GM23338 (cell line): Measurements from ENCODE around the gene PSMB3. TPM values are rescaled to one million over a fixed set of nuclear protein-coding genes. Genes with fewer than 3 reads are reported as not detected.
A peak's percentile ranks its signal among the peaks of the same experiment; 100 is the strongest.

Source experiments
- ATAC-seq: fragments of 200-7000 bp; cut with Tn5 transposase; 3 replicates; pipeline ENCODE4 v1.9.1; 2020
- DNase-seq: peaks from one replicate; pipeline ENCODE4 v3.0.0-alpha.2; 2015; ENCODE audit warnings: low spot score
- H2AFZ ChIP-seq: fragments of 200-600 bp; sonication (generic); 2 replicates; pipeline ENCODE4 v1.8.0; 2016; ENCODE audit warnings: antibody characterized with exemption, mild to moderate bottlenecking, moderate library complexity
- H3F3A ChIP-seq: fragments of 200-600 bp; sonication (generic); replicated peaks from 2 replicates; pipeline ENCODE4 v1.8.0; 2017; ENCODE audit warnings: antibody characterized with exemption, mixed run types, low read depth
- H3K27ac ChIP-seq: fragments of 200-600 bp; sonication (generic); 2 replicates; pipeline ENCODE4 v1.6.1; 2016; ENCODE audit warnings: low read depth
- H3K27me3 ChIP-seq: fragments of 200-600 bp; sonication (generic); 2 replicates; pipeline ENCODE4 v1.8.0; 2016; ENCODE audit warnings: mild to moderate bottlenecking, mixed run types, moderate library complexity; ENCODE audit not compliant: insufficient read depth
- H3K36me3 ChIP-seq: fragments of 200-600 bp; sonication (generic); 2 replicates; pipeline ENCODE4 v1.8.0; 2016; ENCODE audit warnings: mild to moderate bottlenecking; ENCODE audit not compliant: insufficient read depth
- H3K4me1 ChIP-seq: fragments of 200-600 bp; sonication (generic); 2 replicates; pipeline ENCODE4 v1.8.0; 2016; ENCODE audit warnings: mild to moderate bottlenecking, moderate library complexity; ENCODE audit not compliant: insufficient read depth
- H3K4me2 ChIP-seq: fragments of 200-600 bp; sonication (generic); 2 replicates; pipeline ENCODE4 v1.7.1; 2017; ENCODE audit warnings: mixed run types
- H3K4me3 ChIP-seq: fragments of 200-600 bp; sonication (generic); 2 replicates; pipeline ENCODE4 v1.6.1; 2016; ENCODE audit warnings: mixed run types
- H3K79me2 ChIP-seq: fragments of 200-600 bp; sonication (generic); replicated peaks from 2 replicates; pipeline ENCODE4 v1.8.0; 2017; ENCODE audit warnings: mild to moderate bottlenecking; ENCODE audit not compliant: insufficient read depth
- H3K9me2 ChIP-seq: fragments of 200-600 bp; sonication (generic); 2 replicates; pipeline ENCODE4 v1.8.0; 2017; ENCODE audit not compliant: insufficient read depth
- H4K20me1 ChIP-seq: fragments of 200-600 bp; sonication (generic); replicated peaks from 2 replicates; pipeline ENCODE4 v1.8.0; 2017; ENCODE audit warnings: mild to moderate bottlenecking; ENCODE audit not compliant: insufficient read depth
- H3K27ac Mint-ChIP-seq: 2 replicates; pipeline ENCODE4 v1.8.0; 2020; ENCODE audit warnings: inconsistent platforms, mild to moderate bottlenecking, moderate library complexity, mixed read lengths
- H3K27me3 Mint-ChIP-seq: 3 replicates; pipeline ENCODE4 v1.8.0; 2022; ENCODE audit warnings: low read depth, mild to moderate bottlenecking, moderate library complexity, mixed read lengths, inconsistent platforms; ENCODE audit not compliant: insufficient read depth, poor library complexity
- H3K36me3 Mint-ChIP-seq: 3 replicates; pipeline ENCODE4 v1.8.0; 2021; ENCODE audit warnings: low read depth, mild to moderate bottlenecking, inconsistent platforms, moderate library complexity, mixed read lengths
- H3K4me1 Mint-ChIP-seq: 3 replicates; pipeline ENCODE4 v1.8.0; 2020; ENCODE audit warnings: mild to moderate bottlenecking, inconsistent platforms, mixed read lengths
- H3K4me3 Mint-ChIP-seq: 3 replicates; pipeline ENCODE4 v1.8.0; 2021; ENCODE audit warnings: moderate library complexity, mild to moderate bottlenecking, inconsistent platforms, mixed read lengths
- H3K9me3 Mint-ChIP-seq: 3 replicates; pipeline ENCODE4 v1.8.0; 2020; ENCODE audit warnings: moderate library complexity, mild to moderate bottlenecking, inconsistent platforms, mixed read lengths
- CREB1 ChIP-seq: fragments of 250-450 bp; sonication (Bioruptor Pico); IDR thresholded peaks from 2 replicates; pipeline ENCODE4 v1.5.0; 2020; ENCODE audit warnings: low read depth, mild to moderate bottlenecking, moderate library complexity
- EZH2 ChIP-seq: fragments of 200-600 bp; sonication (generic); IDR thresholded peaks from one replicate; pipeline ENCODE4 v1.8.0; 2017; ENCODE audit warnings: antibody characterized with exemption, mild to moderate bottlenecking, low read depth; ENCODE audit not compliant: unreplicated experiment
- EZH2phosphoT487 ChIP-seq: fragments of 200-600 bp; sonication (generic); IDR thresholded peaks from one replicate; pipeline ENCODE4 v1.8.1; 2018; ENCODE audit warnings: antibody characterized with exemption; ENCODE audit not compliant: unreplicated experiment
- JUNB ChIP-seq: IDR thresholded peaks from one replicate; pipeline ENCODE4 v1.6.1; 2016; ENCODE audit warnings: antibody characterized with exemption; ENCODE audit not compliant: unreplicated experiment
- NANOG ChIP-seq: IDR thresholded peaks from 2 replicates; pipeline ENCODE4 v1.6.1; 2016; ENCODE audit warnings: antibody characterized with exemption, borderline replicate concordance
- POLR2AphosphoS5 ChIP-seq: IDR thresholded peaks from 2 replicates; pipeline ENCODE4 v1.6.1; 2016; ENCODE audit warnings: antibody characterized with exemption, low read depth
- STAT1 ChIP-seq: IDR thresholded peaks from one replicate; pipeline ENCODE4 v1.6.1; 2016; ENCODE audit warnings: antibody characterized with exemption; ENCODE audit not compliant: unreplicated experiment
- ZNF114 ChIP-seq: fragments of 250-450 bp; sonication (Bioruptor Pico); IDR thresholded peaks from 2 replicates; pipeline ENCODE4 v1.5.0; 2020; ENCODE audit warnings: mild to moderate bottlenecking, moderate library complexity
- ZNF331 ChIP-seq: fragments of 250-450 bp; sonication (Bioruptor Pico); IDR thresholded peaks from 2 replicates; pipeline ENCODE4 v1.5.0; 2020; ENCODE audit warnings: low read depth, mild to moderate bottlenecking, moderate library complexity
- polyA plus RNA-seq: library from polyadenylated mRNA; unstranded; fragments of >200 nt; fragmentation: Nextera tagmentation; extraction: Ambion mirVana; gene quantifications from 2 replicates; pipeline ENCODE4 v1.2.1, GENCODE V29; 2016
- total RNA-seq: library from RNA; depleted of rRNA; stranded (reverse); fragments of >200 nt; shearing (Covaris generic); gene quantifications from 2 replicates; pipeline ENCODE4 v1.2.3, GENCODE V29; 2014
- TF ChIP-seq, protein P1 (sequence below): IDR thresholded peaks from one replicate; pipeline ENCODE4 v1.6.1; 2018; ENCODE audit warnings: antibody characterized with exemption; ENCODE audit not compliant: unreplicated experiment
- TF ChIP-seq, protein P2 (sequence below), 2 experiments: fragments of 200-600 bp in 1 of 2; sonication (generic) in 1 of 2; conservative IDR thresholded peaks; 2 replicates each; pipeline versions ENCODE4 v1.5.1 to v1.6.1; 2016 to 2017; ENCODE audit warnings: antibody characterized with exemption in 2 of 2, low read depth in 2 of 2, mild to moderate bottlenecking in 2 of 2, moderate library complexity in 1 of 2
- TF ChIP-seq, protein P3 (sequence below): IDR thresholded peaks from 2 replicates; pipeline ENCODE4 v1.6.1; 2016; ENCODE audit warnings: antibody characterized with exemption
- TF ChIP-seq, protein P4 (sequence below): fragments of 250-450 bp; sonication (Bioruptor Pico); IDR thresholded peaks from 2 replicates; pipeline ENCODE4 v1.5.0; 2020; ENCODE audit warnings: mild to moderate bottlenecking, moderate library complexity

Gene PSMB3
- total and polyA plus RNA-seq, 2 experiments from 2014 or later = 250 to 523 TPM

DNA sequence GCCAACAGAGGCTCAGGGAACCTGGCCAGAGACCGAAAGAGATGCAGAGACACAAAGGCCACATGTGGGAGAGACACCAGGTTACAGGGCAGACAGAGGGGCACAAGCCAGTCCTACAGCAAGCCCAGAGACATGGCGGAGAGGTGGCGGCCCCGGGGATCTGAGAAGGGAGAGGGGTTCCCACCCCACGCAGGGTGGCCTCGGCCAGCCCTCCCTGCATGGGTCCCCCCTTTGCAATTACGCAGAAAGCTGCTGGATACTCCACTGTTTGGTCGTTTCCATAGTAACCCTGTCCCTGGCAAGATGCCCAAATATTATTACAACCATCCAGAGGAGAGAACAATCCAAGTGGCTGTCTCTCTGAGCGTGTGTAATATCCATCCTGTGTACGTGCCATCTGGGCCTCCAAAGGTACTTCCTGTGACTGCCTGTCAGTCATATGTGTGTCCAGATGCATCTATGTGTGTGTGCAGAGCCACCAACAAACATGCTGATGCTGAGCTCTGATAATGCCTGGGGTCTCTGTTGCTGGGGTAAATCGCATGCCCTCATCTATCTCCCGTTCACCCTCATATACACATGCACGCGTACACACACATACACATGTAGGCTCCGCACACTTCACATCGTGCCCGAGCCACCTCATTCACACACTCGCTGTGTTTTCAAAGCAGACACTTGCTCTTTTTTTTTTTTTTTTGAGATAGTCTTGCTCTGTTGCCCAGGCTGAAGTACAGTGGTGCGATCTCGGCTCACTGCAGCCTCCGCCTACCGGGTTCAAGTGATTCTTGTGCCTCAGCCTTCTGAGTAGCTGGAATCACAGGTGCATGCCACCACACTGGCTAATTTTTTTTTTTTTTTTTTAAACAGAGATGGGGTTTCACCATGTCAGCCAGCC is 9.9 kb upstream of the PSMB3 start:
- Histone ChIP-seq H3K9me2 (no peaks in the 10 kb centered on the region), H4K20me1 (peaks cover 60% of the 10 kb centered on the region), H3K36me3 (peaks cover 5% of the 10 kb centered on the region), H3K4me2 (peak overlapping the region; percentile 20; the same call in 1 of the 2 replicates), H3K27me3 (no peaks in the 10 kb centered on the region), H3K79me2 (peaks cover 78% of the 10 kb centered on the region), H3K4me3 (no peak overlapping the region), H2AFZ (no peak overlapping the region), H3F3A (0 out of 2 replicates have a peak, but pooled peaks cover 3% of the 10 kb centered on the region), H3K27ac (no peak overlapping the region), H3K4me1 (peaks cover 35% of the 10 kb centered on the region)
- DNase-seq = no peak
- Mint-ChIP-seq H3K27me3 (peaks cover 33% of the 10 kb centered on the region), H3K9me3 (no peaks in the 10 kb centered on the region; the same call in 2 of the 3 replicates), H3K36me3 (peaks cover 54% of the 10 kb centered on the region), H3K4me1 (peaks cover 58% of the 10 kb centered on the region), H3K4me3 (no peak overlapping the region; the same call in 2 of the 3 replicates), H3K27ac (no peak overlapping the region)
- ATAC-seq = no peak
- TF ChIP-seq JUNB (no peak), POLR2AphosphoS5 (no peak), EZH2phosphoT487 (no peak), ZNF114 (CRISPR knock-in tag) (no peak), ZNF331 (no peak), STAT1 (no peak), NANOG (no peak), CREB1 (no peak), EZH2 (no peak)
- TF ChIP-seq, protein P1, sequence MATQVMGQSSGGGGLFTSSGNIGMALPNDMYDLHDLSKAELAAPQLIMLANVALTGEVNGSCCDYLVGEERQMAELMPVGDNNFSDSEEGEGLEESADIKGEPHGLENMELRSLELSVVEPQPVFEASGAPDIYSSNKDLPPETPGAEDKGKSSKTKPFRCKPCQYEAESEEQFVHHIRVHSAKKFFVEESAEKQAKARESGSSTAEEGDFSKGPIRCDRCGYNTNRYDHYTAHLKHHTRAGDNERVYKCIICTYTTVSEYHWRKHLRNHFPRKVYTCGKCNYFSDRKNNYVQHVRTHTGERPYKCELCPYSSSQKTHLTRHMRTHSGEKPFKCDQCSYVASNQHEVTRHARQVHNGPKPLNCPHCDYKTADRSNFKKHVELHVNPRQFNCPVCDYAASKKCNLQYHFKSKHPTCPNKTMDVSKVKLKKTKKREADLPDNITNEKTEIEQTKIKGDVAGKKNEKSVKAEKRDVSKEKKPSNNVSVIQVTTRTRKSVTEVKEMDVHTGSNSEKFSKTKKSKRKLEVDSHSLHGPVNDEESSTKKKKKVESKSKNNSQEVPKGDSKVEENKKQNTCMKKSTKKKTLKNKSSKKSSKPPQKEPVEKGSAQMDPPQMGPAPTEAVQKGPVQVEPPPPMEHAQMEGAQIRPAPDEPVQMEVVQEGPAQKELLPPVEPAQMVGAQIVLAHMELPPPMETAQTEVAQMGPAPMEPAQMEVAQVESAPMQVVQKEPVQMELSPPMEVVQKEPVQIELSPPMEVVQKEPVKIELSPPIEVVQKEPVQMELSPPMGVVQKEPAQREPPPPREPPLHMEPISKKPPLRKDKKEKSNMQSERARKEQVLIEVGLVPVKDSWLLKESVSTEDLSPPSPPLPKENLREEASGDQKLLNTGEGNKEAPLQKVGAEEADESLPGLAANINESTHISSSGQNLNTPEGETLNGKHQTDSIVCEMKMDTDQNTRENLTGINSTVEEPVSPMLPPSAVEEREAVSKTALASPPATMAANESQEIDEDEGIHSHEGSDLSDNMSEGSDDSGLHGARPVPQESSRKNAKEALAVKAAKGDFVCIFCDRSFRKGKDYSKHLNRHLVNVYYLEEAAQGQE = no peak
- TF ChIP-seq, protein P2, sequence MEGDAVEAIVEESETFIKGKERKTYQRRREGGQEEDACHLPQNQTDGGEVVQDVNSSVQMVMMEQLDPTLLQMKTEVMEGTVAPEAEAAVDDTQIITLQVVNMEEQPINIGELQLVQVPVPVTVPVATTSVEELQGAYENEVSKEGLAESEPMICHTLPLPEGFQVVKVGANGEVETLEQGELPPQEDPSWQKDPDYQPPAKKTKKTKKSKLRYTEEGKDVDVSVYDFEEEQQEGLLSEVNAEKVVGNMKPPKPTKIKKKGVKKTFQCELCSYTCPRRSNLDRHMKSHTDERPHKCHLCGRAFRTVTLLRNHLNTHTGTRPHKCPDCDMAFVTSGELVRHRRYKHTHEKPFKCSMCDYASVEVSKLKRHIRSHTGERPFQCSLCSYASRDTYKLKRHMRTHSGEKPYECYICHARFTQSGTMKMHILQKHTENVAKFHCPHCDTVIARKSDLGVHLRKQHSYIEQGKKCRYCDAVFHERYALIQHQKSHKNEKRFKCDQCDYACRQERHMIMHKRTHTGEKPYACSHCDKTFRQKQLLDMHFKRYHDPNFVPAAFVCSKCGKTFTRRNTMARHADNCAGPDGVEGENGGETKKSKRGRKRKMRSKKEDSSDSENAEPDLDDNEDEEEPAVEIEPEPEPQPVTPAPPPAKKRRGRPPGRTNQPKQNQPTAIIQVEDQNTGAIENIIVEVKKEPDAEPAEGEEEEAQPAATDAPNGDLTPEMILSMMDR (conservative IDR thresholded peaks at IDR 0.05; ENCODE audit: low read depth in 2 of 2) = no peak
- TF ChIP-seq, protein P3, sequence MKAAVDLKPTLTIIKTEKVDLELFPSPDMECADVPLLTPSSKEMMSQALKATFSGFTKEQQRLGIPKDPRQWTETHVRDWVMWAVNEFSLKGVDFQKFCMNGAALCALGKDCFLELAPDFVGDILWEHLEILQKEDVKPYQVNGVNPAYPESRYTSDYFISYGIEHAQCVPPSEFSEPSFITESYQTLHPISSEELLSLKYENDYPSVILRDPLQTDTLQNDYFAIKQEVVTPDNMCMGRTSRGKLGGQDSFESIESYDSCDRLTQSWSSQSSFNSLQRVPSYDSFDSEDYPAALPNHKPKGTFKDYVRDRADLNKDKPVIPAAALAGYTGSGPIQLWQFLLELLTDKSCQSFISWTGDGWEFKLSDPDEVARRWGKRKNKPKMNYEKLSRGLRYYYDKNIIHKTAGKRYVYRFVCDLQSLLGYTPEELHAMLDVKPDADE = no peak
- TF ChIP-seq, protein P4, sequence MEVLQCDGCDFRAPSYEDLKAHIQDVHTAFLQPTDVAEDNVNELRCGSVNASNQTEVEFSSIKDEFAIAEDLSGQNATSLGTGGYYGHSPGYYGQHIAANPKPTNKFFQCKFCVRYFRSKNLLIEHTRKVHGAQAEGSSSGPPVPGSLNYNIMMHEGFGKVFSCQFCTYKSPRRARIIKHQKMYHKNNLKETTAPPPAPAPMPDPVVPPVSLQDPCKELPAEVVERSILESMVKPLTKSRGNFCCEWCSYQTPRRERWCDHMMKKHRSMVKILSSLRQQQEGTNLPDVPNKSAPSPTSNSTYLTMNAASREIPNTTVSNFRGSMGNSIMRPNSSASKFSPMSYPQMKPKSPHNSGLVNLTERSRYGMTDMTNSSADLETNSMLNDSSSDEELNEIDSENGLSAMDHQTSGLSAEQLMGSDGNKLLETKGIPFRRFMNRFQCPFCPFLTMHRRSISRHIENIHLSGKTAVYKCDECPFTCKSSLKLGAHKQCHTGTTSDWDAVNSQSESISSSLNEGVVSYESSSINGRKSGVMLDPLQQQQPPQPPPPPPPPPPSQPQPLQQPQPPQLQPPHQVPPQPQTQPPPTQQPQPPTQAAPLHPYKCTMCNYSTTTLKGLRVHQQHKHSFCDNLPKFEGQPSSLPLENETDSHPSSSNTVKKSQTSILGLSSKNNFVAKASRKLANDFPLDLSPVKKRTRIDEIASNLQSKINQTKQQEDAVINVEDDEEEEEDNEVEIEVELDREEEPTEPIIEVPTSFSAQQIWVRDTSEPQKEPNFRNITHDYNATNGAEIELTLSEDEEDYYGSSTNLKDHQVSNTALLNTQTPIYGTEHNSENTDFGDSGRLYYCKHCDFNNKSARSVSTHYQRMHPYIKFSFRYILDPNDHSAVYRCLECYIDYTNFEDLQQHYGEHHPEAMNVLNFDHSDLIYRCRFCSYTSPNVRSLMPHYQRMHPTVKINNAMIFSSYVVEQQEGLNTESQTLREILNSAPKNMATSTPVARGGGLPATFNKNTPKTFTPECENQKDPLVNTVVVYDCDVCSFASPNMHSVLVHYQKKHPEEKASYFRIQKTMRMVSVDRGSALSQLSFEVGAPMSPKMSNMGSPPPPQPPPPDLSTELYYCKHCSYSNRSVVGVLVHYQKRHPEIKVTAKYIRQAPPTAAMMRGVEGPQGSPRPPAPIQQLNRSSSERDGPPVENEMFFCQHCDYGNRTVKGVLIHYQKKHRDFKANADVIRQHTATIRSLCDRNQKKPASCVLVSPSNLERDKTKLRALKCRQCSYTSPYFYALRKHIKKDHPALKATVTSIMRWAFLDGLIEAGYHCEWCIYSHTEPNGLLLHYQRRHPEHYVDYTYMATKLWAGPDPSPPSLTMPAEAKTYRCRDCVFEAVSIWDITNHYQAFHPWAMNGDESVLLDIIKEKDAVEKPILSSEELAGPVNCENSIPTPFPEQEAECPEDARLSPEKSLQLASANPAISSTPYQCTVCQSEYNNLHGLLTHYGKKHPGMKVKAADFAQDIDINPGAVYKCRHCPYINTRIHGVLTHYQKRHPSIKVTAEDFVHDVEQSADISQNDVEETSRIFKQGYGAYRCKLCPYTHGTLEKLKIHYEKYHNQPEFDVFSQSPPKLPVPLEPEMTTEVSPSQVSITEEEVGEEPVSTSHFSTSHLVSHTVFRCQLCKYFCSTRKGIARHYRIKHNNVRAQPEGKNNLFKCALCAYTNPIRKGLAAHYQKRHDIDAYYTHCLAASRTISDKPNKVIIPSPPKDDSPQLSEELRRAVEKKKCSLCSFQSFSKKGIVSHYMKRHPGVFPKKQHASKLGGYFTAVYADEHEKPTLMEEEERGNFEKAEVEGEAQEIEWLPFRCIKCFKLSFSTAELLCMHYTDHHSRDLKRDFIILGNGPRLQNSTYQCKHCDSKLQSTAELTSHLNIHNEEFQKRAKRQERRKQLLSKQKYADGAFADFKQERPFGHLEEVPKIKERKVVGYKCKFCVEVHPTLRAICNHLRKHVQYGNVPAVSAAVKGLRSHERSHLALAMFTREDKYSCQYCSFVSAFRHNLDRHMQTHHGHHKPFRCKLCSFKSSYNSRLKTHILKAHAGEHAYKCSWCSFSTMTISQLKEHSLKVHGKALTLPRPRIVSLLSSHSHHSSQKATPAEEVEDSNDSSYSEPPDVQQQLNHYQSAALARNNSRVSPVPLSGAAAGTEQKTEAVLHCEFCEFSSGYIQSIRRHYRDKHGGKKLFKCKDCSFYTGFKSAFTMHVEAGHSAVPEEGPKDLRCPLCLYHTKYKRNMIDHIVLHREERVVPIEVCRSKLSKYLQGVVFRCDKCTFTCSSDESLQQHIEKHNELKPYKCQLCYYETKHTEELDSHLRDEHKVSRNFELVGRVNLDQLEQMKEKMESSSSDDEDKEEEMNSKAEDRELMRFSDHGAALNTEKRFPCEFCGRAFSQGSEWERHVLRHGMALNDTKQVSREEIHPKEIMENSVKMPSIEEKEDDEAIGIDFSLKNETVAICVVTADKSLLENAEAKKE (CRISPR knock-in tag) = no peak
